GM21619 (cell line): ENCODE measurements around the gene GPM6B.

Experiments used
- ATAC-seq: cut with Tn5 transposase; IDR thresholded peaks from one replicate; pipeline ENCODE4 v1.9.1; 2021; ENCODE audit not compliant: unreplicated experiment

The GPM6B gene

GRCh38 chrX:13825178-13825762 lies 8.4 kb upstream of the GPM6B start:
- ATAC-seq: no peak

GRCh38 chrX:13824746-13825145 lies 7.9 kb upstream of the GPM6B start:
- no peak for ATAC-seq

- no peak for ATAC-seq
These were observed 4.8 kb upstream of the GPM6B start for GRCh38 chrX:13821738-13822137.

- no peak for ATAC-seq
These were observed 717 bp downstream of the GPM6B start for GRCh38 chrX:13816176-13816575.

GRCh38 chrX:13815664-13816063 lies 1.2 kb downstream of the GPM6B start:
- no peak for ATAC-seq

- ATAC-seq: no peak
These were observed 8.0 kb downstream of the GPM6B start for GRCh38 chrX:13808865-13809264.

- no peak for ATAC-seq
These were observed 8.6 kb downstream of the GPM6B start for GRCh38 chrX:13808293-13808692.

GRCh38 chrX:13805241-13805640 lies 11.7 kb downstream of the GPM6B start:
- ATAC-seq: no peak

- ATAC-seq: no peak
These were observed 13.8 kb downstream of the GPM6B start for GRCh38 chrX:13803116-13803515.

GRCh38 chrX:13798184-13798583 lies 18.7 kb downstream of the GPM6B start:
- no peak for ATAC-seq

- ATAC-seq: no peak
These were observed 19.4 kb downstream of the GPM6B start for GRCh38 chrX:13797512-13797911.

- no peak for ATAC-seq
These were observed 22.5 kb downstream of the GPM6B start for GRCh38 chrX:13794417-13794816.

GRCh38 chrX:13793897-13794296 lies 23.0 kb downstream of the GPM6B start:
- ATAC-seq: no peak

GRCh38 chrX:13791559-13791958 lies 25.3 kb downstream of the GPM6B start:
- no peak for ATAC-seq

GRCh38 chrX:13791145-13791544 lies 25.7 kb downstream of the GPM6B start:
- no peak for ATAC-seq

- no peak for ATAC-seq
These were observed 26.4 kb downstream of the GPM6B start for GRCh38 chrX:13790206-13791131.

- no peak for ATAC-seq
These were observed 30.8 kb downstream of the GPM6B start for GRCh38 chrX:13786048-13786447.

- ATAC-seq: no peak
These were observed 35.9 kb downstream of the GPM6B start for GRCh38 chrX:13780868-13781427.

GRCh38 chrX:13778916-13779315 lies 38.0 kb downstream of the GPM6B start:
- ATAC-seq: no peak

GRCh38 chrX:13776387-13776786 lies 40.5 kb downstream of the GPM6B start:
- no peak for ATAC-seq

- no peak for ATAC-seq
These were observed 41.1 kb downstream of the GPM6B start for GRCh38 chrX:13775837-13776236.

GRCh38 chrX:13774696-13775095 lies 42.2 kb downstream of the GPM6B start:
- ATAC-seq: no peak
